OCI-LY1 (cell line): ENCODE measurements around the gene PCBP2.

Source experiments
- H2AFZ ChIP-seq: fragments of 200-600 bp; sonication (generic), shearing (Covaris generic); 2 replicates; pipeline ENCODE4 v1.6.0; 2014; ENCODE audit warnings: antibody characterized with exemption, mild to moderate bottlenecking, low read length
- H3F3A ChIP-seq: fragments of 200-600 bp; sonication (generic), shearing (Covaris generic); 2 replicates; pipeline ENCODE4 v1.6.0; 2014; ENCODE audit warnings: mild to moderate bottlenecking, antibody characterized with exemption, low read length, moderate library complexity; ENCODE audit not compliant: insufficient read depth
- H3K27ac ChIP-seq: fragments of 200-600 bp; sonication (generic); 2 replicates; pipeline ENCODE4 v1.5.1; 2014; ENCODE audit warnings: low read length, mixed run types, mild to moderate bottlenecking, low read depth; ENCODE audit not compliant: poor library complexity, severe bottlenecking
- H3K27me3 ChIP-seq: fragments of 200-600 bp; sonication (generic); 2 replicates; pipeline ENCODE4 v1.6.0; 2014; ENCODE audit warnings: antibody characterized with exemption, mild to moderate bottlenecking, low read length, moderate library complexity; ENCODE audit not compliant: insufficient read depth
- H3K36me3 ChIP-seq: fragments of 200-600 bp; sonication (generic); 2 replicates; pipeline ENCODE4 v1.6.1; 2014; ENCODE audit warnings: mild to moderate bottlenecking, antibody characterized with exemption, low read length, moderate library complexity, mixed read lengths; ENCODE audit not compliant: insufficient read depth
- H3K4me1 ChIP-seq: fragments of 200-600 bp; sonication (generic); 2 replicates; pipeline ENCODE4 v1.5.1; 2014; ENCODE audit warnings: mild to moderate bottlenecking, low read length, moderate library complexity; ENCODE audit not compliant: insufficient read depth, severe bottlenecking
- H3K4me2 ChIP-seq: fragments of 200-600 bp; sonication (generic), shearing (Covaris generic); 2 replicates; pipeline ENCODE4 v1.6.1; 2014; ENCODE audit warnings: low read length
- H3K4me3 ChIP-seq: fragments of 200-600 bp; sonication (generic); 2 replicates; pipeline ENCODE4 v1.5.1; 2014; ENCODE audit warnings: low read length, low read depth, mild to moderate bottlenecking, mixed read lengths; ENCODE audit not compliant: poor library complexity, severe bottlenecking
- H3K79me2 ChIP-seq: fragments of 200-600 bp; shearing (Covaris generic); 2 replicates; pipeline ENCODE4 v1.6.1; 2016; ENCODE audit warnings: mixed run types, low read length, mixed read lengths; ENCODE audit not compliant: insufficient read depth
- H3K9ac ChIP-seq: fragments of 200-600 bp; sonication (generic), shearing (Covaris generic); 2 replicates; pipeline ENCODE4 v1.6.1; 2014; ENCODE audit warnings: mild to moderate bottlenecking, low read length, mixed read lengths
- H3K9me2 ChIP-seq: fragments of 200-600 bp; sonication (generic), shearing (Covaris generic); 2 replicates; pipeline ENCODE4 v1.6.1; 2014; ENCODE audit warnings: low read depth, mild to moderate bottlenecking, low read length, mixed read lengths
- H3K9me3 ChIP-seq: fragments of 200-600 bp; shearing (Covaris generic); 2 replicates; pipeline ENCODE4 v1.6.1; 2014; ENCODE audit warnings: low read length, mixed read lengths
- H4K20me1 ChIP-seq: fragments of 200-600 bp; sonication (generic), shearing (Covaris generic); 2 replicates; pipeline ENCODE4 v1.6.0; 2016; ENCODE audit warnings: mild to moderate bottlenecking, low read length; ENCODE audit not compliant: insufficient read depth
- EZH2 ChIP-seq: fragments of 200-600 bp; sonication (generic), shearing (Covaris generic); IDR thresholded peaks from 2 replicates; pipeline ENCODE4 v1.8.0; 2017; ENCODE audit warnings: borderline replicate concordance, mixed run types, mild to moderate bottlenecking, antibody characterized with exemption, low read length, moderate library complexity, mixed read lengths
- TF ChIP-seq, protein P1 (sequence below): fragments of 200-600 bp; sonication (generic), shearing (Covaris generic); IDR thresholded peaks from 2 replicates; pipeline ENCODE4 v1.5.1; 2017; ENCODE audit warnings: mild to moderate bottlenecking, antibody characterized with exemption, low read length, moderate library complexity, mixed read lengths

The PCBP2 gene

DNA sequence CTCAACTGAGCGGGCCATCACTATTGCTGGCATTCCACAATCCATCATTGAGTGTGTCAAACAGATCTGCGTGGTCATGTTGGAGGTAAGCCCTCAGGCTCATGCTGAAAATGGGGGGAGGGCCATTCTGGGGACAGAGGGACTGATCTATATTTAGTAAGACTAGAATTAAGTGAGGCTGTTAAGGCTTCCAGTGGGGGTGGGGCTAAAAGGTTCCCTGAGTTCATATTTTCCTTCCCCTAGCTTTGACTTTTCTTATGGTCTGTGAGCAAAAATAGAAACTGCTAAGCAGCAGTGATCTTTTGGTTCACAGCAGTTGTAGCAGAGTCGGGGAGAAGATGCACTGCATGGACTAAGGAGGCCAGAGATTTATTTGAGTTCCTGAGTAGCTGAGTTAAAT, 9.2 kb downstream of the PCBP2 start:
- no peaks in the 10 kb centered on the region for H3K4me1 ChIP-seq
- H3K27ac ChIP-seq, result no peak overlapping the region
- no peaks in the 10 kb centered on the region for H3K79me2 ChIP-seq
- no peak overlapping the region for H3K4me3 ChIP-seq
- H2AFZ ChIP-seq, result no peak overlapping the region
- no peak for TF ChIP-seq EZH2
- no peaks in the 10 kb centered on the region for H3K27me3 ChIP-seq
- H4K20me1 ChIP-seq, result no peaks in the 10 kb centered on the region; the same call in 1 of the 2 replicates
- H3K4me2 ChIP-seq, result no peak overlapping the region
- H3F3A ChIP-seq, result no peaks in the 10 kb centered on the region
- no peaks in the 10 kb centered on the region for H3K9me2 ChIP-seq
- H3K9ac ChIP-seq, result no peak overlapping the region
- H3K9me3 ChIP-seq, result no peaks in the 10 kb centered on the region
- H3K36me3 ChIP-seq, result peaks cover 100% of the 10 kb centered on the region

DNA sequence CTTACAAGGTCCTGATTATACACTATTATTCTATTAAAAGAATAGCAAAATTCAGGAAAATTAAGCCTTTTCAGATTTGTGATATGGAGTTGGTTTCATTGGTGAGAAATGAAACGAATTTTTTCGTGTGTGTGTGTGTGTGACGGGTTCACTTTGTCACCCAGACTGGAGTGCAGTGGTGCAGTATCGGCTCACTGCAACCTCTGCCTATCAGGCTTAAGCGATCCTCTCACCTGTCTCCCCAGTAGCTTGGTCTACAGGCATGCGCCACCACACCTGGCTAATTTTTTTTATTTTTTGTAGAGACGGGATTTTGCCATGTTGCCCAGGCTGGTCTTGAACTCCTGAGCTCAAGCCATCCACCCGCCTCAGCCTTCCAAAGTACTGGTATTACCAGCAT, 9.7 kb downstream of the PCBP2 start:
- H4K20me1 ChIP-seq, result no peaks in the 10 kb centered on the region; the same call in 1 of the 2 replicates
- no peaks in the 10 kb centered on the region for H3F3A ChIP-seq
- H3K27me3 ChIP-seq, result no peaks in the 10 kb centered on the region
- H3K9me3 ChIP-seq, result no peaks in the 10 kb centered on the region
- peaks cover 100% of the 10 kb centered on the region for H3K36me3 ChIP-seq
- no peak overlapping the region for H3K4me3 ChIP-seq
- no peak overlapping the region for H3K27ac ChIP-seq
- no peak overlapping the region for H3K4me2 ChIP-seq
- H3K9ac ChIP-seq, result no peak overlapping the region
- no peak overlapping the region for H2AFZ ChIP-seq
- no peaks in the 10 kb centered on the region for H3K9me2 ChIP-seq
- H3K79me2 ChIP-seq, result no peaks in the 10 kb centered on the region
- H3K4me1 ChIP-seq, result no peaks in the 10 kb centered on the region
- TF ChIP-seq, protein P1, sequence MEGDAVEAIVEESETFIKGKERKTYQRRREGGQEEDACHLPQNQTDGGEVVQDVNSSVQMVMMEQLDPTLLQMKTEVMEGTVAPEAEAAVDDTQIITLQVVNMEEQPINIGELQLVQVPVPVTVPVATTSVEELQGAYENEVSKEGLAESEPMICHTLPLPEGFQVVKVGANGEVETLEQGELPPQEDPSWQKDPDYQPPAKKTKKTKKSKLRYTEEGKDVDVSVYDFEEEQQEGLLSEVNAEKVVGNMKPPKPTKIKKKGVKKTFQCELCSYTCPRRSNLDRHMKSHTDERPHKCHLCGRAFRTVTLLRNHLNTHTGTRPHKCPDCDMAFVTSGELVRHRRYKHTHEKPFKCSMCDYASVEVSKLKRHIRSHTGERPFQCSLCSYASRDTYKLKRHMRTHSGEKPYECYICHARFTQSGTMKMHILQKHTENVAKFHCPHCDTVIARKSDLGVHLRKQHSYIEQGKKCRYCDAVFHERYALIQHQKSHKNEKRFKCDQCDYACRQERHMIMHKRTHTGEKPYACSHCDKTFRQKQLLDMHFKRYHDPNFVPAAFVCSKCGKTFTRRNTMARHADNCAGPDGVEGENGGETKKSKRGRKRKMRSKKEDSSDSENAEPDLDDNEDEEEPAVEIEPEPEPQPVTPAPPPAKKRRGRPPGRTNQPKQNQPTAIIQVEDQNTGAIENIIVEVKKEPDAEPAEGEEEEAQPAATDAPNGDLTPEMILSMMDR, result no peak
- TF ChIP-seq EZH2, result no peak

DNA sequence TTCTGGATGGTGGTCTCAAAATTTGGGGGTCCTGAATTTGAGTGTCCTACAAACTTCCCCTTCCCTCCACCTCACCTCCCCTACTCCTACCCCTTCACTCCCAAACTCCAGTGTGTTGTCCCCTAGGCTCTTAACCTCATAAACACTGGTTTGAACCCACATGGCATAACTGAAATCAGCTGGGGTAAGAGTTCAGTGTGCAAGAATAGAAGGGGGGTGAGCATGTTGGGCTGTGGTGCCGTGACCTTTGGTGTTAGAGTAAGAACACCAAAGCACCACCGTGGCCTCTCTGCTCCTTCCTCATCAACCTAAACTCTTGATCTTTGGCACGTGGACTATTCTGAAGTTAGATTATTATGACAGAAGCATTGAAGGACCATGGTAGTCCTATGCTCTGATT, 11.0 kb downstream of the PCBP2 start:
- Histone ChIP-seq H3K27me3 (no peaks in the 10 kb centered on the region), H3K79me2 (no peaks in the 10 kb centered on the region), H3F3A (no peaks in the 10 kb centered on the region), H3K9me2 (no peaks in the 10 kb centered on the region), H3K9ac (no peak overlapping the region), H4K20me1 (no peaks in the 10 kb centered on the region; the same call in 1 of the 2 replicates), H3K27ac (no peak overlapping the region), H3K36me3 (peaks cover 100% of the 10 kb centered on the region), H3K9me3 (no peaks in the 10 kb centered on the region), H3K4me3 (no peak overlapping the region), H3K4me2 (no peak overlapping the region), H2AFZ (no peak overlapping the region), H3K4me1 (no peaks in the 10 kb centered on the region)
- TF ChIP-seq EZH2, result no peak
- TF ChIP-seq, protein P1, result no peak

DNA sequence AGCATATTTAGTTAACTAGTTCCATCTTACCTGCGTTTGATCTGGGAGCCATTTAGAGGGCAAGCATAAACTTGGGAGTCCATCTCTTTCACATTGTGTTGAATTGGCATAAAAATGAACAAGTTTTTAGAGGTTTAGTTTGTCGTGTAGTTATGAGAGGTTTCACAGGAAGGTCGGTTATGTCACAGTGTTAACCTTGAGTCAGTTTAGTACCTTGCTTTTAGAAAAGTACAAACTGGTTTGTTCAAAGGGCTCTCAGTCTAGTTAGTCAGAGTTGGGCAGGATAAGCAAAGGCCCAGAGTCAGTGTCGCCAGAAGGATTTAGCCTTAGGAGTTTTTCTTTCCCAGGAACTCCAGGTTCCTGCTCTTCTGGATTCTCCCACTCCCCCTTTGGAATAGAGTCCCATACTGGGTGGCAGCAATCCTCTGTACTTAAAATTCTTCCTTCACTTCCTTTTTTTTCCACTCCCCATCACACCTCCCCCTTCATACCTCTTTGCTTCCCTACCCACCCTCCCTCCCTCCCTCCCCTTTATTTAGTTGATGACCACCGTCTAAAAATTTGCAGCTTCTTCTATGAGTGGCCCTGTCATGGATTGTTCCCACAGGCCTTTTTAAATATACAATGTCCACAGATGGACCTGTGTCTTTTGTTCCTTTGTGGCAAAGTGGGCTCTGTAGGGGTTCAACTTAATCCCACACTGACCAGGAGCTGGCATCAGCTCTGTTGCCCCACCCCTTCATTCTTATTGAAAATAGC, 12.1 kb downstream of the PCBP2 start:
- no peaks in the 10 kb centered on the region for H3K79me2 ChIP-seq
- H3K9ac ChIP-seq, result no peak overlapping the region
- no peaks in the 10 kb centered on the region for H3K9me2 ChIP-seq
- H3K9me3 ChIP-seq, result no peaks in the 10 kb centered on the region
- H3K4me2 ChIP-seq, result no peak overlapping the region
- no peaks in the 10 kb centered on the region for H3K4me1 ChIP-seq
- no peaks in the 10 kb centered on the region for H3K27me3 ChIP-seq
- no peak overlapping the region for H3K27ac ChIP-seq
- H3K4me3 ChIP-seq, result no peak overlapping the region
- H3K36me3 ChIP-seq, result peaks cover 100% of the 10 kb centered on the region
- no peaks in the 10 kb centered on the region; the same call in 1 of the 2 replicates for H4K20me1 ChIP-seq
- H3F3A ChIP-seq, result no peaks in the 10 kb centered on the region
- H2AFZ ChIP-seq, result no peak overlapping the region
- no peak for TF ChIP-seq EZH2
- TF ChIP-seq, protein P1, result no peak
